GM19328 (cell line): ENCODE data around the gene POTEB2.
"Not testable (repeated sequence)": the region's sequence is repeated elsewhere in the genome, so short reads cannot be mapped to it uniquely, and the experiment has no call there.

ENCODE experiments used
- ATAC-seq: cut with Tn5 transposase; IDR thresholded peaks from one replicate; pipeline ENCODE4 v1.9.1; 2021; ENCODE audit warnings: mild to moderate bottlenecking, moderate library complexity; ENCODE audit not compliant: unreplicated experiment

Gene POTEB2

GRCh38 chr15:20866214-20866613 is at the start of gene POTEB2:
Gene POTEB2, minus strand, starts transcription at chr15:20866314. Its CDS starts 33 bp downstream, at chr15:20866281.
- ATAC-seq, result not testable (repeated sequence)

- ATAC-seq, result not testable (repeated sequence)
Measured at GRCh38 chr15:20879916-20880315, 13.8 kb upstream of the POTEB2 start.

GRCh38 chr15:20878464-20878863 is 12.3 kb upstream of the POTEB2 start:
- ATAC-seq, result not testable (repeated sequence)

- not testable (repeated sequence) for ATAC-seq
Measured at GRCh38 chr15:20877819-20878218, 11.7 kb upstream of the POTEB2 start.
